Ovary (tissue), 3 donors: ENCODE results near the gene MAP4.

ENCODE experiments used
- CTCF ChIP-seq, 3 donors: fragments of 450-650 bp in 2 of 3; fragments of 200-600 bp in 1 of 3; IDR thresholded peaks; one replicate each; pipeline versions ENCODE4 v1.5.1 to v1.8.0; 2016 to 2022; ENCODE audit warnings: antibody characterized with exemption in 3 of 3, mild to moderate bottlenecking in 1 of 3
- POLR2A ChIP-seq: fragments of 450-650 bp; IDR thresholded peaks from one replicate; pipeline ENCODE4 v1.6.1; 2017; ENCODE audit warnings: antibody characterized with exemption, mild to moderate bottlenecking, moderate library complexity
- donor health status: DM: no; HTN: no; CAD: no.

- no peak for TF ChIP-seq CTCF (IDR thresholded peaks at IDR 0.05)
- no peak for TF ChIP-seq POLR2A
Measured at GRCh38 chr3:47850564-47851410, 165.4 kb downstream of the MAP4 start.
